Limb (tissue), 2 donors: ENCODE data around the gene GPX5.
"Not testable (repeated sequence)": the region's sequence is repeated elsewhere in the genome, so short reads cannot be mapped to it uniquely, and the experiment has no call there.

ENCODE experiments used
- DNase-seq, 2 donors: peaks; one replicate each; pipeline ENCODE4 v3.0.0-alpha.2; 2016; ENCODE audit errors: extremely low spot score in 2 of 2

GPX5 gene, protein sequence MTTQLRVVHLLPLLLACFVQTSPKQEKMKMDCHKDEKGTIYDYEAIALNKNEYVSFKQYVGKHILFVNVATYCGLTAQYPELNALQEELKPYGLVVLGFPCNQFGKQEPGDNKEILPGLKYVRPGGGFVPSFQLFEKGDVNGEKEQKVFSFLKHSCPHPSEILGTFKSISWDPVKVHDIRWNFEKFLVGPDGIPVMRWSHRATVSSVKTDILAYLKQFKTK

DNA sequence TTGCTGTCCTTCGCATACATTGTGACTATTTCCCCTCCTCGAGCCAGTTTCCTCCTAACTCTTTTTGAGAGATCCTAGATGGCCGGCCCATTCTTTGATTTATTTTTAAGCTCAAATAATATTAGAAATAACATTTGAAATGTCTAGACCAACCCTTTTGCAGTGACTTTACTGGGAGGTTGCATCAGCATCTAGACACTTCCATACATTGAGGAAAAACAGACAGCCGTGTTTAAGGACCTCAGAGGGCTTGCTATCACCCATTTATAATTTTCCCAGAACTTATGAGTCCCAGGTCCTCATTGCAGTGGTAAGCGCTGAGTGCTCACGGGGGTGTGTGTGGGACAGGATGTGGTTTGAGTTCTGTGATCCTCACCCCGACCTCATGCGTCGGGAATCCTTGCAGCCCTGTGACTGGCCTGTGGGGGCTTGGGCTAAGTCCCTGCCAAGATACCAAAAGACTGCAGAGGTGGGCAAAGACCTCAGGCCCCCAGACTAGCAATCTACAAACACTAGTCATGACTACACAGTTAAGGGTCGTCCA lies at the start of gene GPX5:
Gene GPX5 (plus strand): TSS at position 386 of the 544 bp plus-strand sequence. CDS start 133 bp downstream, at position 519.
- no peak for DNase-seq

DNA sequence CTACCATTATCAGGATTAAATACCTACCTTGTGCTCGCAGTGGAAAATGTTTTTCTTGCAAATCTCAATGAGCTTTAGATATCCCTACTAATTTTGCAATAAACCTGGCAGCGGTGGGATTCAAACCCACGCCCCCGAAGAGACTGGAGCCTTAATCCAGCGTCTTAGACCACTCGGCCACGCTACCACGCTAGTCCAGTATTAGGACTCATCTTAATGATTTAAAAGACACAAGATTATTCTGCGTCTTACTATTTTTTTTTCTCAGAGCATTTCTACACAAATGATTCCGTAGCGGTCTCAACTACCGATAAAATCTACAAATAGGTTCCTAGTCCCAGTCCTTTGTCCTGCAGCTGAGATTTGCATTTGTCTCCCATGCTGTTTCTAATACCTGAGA lies 47.2 kb upstream of the GPX5 start:
- no peak for DNase-seq

DNA sequence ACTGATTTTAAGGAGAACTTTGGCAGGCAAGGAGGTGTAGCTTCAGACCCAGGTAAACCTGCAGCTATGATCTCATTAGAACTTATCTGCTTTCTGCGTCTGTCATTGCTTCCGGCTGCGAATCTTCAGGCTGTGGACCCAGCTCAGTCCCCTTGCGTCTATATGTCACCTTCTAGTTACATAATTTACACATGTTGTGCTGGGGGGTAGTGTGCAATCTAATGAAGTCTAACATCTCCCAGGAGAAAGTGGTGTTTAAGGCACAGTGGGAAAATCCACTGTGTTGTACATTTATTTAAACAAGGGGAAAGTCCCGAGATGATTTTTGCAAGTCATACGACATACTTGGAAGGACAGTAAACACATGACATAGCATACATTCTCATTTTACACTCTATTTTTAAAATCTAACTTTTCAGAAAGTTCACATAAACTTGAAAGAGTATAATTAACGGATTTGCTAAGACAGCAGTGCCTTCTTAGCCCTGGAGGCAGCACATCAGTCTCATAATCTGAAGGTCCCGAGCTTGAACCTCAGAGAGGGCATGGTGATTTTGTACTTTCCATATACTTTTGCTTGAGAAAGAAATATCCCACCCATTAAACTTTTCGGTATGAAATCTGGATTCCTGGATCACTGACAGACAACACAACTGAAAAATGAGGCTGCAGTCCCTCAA lies 45.3 kb upstream of the GPX5 start:
- no peak for DNase-seq

DNA sequence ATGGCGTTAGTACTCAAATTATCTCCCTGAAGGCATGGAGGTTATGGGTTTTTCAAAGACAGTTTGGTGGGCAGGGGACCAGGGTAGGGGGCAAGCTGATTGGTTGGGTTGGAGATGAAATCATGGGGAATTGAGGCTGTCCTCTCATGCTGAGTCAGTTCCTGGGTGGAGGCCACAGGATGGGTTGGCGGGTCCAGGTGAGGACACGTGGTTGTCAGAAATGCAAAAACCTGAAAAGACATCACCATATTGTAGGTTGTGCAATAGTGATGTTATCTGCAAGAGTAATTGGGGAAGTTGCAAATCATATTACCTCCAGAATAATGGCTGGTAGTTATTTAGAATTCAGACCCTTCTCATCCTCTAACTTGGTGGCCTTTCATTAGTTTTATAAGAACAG lies 40.2 kb upstream of the GPX5 start:
- no peak for DNase-seq

- no peak for DNase-seq
Observed at GRCh38 chr6:28486533-28486932, 39.1 kb upstream of the GPX5 start.

DNA sequence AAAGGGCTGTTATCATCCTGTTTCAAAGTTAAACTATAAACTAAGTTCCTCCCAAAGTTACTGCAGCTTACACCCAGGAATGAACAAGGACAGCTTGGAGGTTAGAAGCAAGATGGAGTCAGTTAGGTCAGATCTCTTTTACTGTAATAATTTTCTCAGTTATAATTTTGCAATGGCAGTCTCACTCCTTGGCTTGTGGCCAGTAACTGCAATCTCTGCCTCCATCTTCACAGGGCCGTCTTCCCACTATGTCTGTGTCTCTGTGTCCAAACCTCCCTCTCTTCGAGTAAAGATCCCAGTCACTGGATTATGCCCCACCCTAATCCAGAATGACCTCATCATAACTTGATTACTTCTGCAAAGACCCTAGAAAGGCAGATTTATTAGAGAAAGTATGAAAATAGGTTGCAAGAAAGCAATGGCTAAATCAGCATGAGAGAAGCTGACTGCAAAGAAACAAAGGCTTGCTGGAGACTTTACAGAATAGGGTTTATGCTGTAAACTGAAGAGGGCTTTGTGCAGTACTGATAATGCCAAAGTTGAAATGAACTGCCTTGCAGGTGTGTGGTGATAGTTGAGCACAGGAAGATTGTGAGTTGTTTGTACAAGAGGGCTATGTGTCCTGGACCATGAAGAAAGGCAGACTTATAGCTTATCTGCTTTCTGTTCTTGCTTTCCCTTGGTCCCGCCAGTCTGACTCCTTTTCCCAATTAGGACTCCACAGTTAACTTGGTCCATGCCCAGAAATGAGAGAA lies 38.5 kb upstream of the GPX5 start:
- DNase-seq = no peak

DNA sequence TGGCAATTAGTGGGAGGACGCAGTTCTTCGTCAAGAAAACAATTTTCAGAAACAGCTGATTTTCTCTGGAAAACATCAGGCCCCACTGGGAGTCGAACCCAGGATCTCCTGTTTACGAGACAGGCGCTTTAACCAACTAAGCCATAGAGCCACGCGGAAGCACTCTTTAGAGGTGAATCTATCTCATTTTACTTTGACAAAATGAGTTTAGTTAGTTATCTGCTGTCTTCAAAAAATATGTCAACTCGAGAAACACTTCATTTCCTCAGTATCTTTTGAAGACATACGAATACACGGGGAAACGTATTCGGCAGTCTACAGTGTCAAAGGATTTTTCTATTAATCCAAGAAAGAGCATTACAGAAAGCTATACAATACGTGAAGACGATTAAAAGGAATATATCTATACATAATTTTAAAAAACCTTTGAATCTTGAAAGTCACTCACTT lies 36.7 kb upstream of the GPX5 start:
- DNase-seq = peak; percentile 13 to 49

GRCh38 chr6:28489366-28490204 lies 36.1 kb upstream of the GPX5 start:
- DNase-seq = peak; percentile 30 to 76

DNA sequence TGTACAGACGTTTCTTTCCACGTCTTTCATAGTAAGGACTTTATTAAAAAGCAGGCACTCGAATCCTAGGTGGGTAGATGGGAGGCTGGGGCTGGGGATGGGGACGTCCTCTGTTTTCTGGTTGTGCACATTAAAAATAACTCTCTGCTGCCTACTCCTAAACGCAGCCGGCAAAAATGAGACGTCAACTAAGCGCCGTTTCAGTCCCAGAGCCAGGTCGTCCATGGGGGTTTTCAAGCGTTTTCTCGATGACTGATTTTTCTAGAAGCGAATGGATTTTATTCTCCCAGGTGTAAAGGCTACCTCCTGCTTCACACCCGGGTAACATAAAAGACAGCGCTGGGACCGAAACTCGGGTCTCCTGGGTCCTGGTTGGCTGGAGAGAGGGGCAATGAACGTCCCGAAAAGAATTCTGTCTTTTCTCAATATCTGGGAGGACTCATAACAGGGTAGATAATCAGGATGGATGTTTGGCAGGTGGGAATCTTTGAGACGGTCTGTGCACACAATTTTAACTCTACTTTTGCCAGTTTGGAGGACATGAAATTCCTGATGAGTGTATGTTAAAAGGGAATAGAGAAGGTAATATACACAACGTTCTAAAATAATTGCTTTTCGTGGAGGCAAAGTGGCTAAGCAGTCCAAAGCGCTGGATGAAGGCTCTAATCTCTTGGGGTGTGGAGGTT lies 35.3 kb upstream of the GPX5 start:
- DNase-seq = peak; percentile 13 to 40

DNA sequence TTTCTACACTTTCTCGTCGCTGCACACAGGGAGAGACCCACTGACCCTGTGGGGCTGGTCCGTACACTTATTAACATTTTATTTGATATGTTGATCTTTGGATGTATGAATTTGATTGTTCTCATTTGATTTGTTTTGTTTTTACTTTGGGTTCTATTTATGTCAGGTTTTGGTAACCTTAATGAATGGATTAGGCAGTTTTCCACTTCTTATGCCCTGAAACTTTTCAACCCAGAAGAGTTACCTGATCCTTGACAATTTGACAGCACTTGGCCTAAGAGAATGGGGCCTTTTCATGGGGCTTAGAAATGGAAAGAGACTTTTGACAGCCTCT lies 33.7 kb upstream of the GPX5 start:
- DNase-seq = no peak

GRCh38 chr6:28496099-28496779 lies 29.4 kb upstream of the GPX5 start:
- peak in 1 of 2 donors; percentile 21 for DNase-seq

DNA sequence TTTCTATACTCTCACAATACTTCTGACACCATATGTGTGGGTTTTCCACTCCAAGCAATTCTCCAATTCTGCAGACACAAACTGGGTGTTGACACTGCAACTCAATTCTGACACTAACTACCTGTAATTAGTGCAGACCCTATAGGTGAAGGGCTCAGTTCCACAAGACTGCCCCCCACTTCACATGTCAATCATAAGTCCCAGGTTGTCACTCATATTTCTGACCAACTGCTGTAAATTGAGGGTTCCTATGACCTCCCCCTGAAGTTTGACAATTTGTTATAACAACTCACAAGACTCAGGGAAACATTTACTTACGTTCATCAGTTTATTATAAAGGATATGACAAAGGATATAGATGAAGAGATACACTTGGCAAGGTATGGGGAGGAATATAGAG lies 28.4 kb upstream of the GPX5 start:
- DNase-seq = no peak

DNA sequence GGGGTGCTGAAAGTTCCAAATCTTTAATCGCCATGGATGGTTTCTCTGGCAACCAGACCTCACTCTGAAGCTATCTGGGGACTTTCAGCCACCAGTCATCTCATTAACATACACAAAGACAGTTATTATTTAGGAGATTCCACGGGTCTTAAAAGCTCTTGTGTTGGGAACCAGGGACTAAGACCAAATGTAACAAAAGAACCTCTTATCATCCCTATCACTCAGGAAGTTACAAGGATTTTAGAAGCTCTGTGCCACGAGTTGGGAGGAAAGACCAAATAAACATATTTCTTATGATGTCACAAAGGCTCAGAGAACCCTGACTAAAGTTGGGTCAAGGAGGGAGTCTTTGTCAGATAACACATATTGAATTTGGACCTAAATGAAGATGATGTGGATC lies 27.8 kb upstream of the GPX5 start:
- DNase-seq = no peak

DNA sequence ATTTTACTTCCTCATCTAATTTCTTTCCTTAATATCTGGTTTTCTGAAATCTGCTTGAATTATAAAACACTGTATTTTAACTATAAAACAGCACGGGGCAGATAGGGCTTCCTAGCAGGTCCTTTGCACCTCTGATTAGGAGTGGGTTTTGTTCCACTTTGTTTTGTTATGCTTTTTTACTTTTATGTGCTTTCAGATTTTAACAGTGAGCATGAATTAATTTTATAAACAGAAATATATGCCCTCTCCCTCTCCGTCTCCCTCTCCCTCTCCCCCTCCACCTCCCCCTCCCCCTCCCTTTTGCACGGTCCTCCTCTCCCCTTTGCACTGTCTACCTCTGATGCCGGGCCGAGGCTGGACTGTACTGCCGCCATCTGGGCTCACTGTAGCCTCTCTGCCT lies 24.4 kb upstream of the GPX5 start:
- DNase-seq = no peak

DNA sequence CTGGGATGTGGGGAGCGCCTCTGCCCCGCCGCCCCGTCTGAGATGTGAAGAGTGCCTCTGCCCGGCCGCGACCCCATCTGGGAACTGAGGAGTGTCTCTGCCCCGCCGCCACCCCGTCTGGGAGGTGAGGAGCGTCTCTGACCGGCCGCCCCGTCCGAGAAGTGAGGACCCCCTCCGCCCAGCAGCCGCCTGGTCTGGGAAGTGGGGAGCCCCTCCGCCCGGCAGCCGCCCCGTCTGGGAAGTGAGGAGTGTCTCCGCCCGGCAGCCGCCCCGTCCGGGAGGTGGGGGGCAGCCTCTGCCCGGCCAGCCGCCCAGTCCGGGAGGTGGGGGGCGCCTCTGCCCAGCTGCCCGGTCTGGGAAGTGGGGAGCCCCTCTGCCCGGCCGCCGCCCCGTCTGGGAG lies 23.5 kb upstream of the GPX5 start:
- DNase-seq = not testable (repeated sequence)

- DNase-seq = not testable (repeated sequence)
Observed at GRCh38 chr6:28502709-28503305, 22.9 kb upstream of the GPX5 start.

DNA sequence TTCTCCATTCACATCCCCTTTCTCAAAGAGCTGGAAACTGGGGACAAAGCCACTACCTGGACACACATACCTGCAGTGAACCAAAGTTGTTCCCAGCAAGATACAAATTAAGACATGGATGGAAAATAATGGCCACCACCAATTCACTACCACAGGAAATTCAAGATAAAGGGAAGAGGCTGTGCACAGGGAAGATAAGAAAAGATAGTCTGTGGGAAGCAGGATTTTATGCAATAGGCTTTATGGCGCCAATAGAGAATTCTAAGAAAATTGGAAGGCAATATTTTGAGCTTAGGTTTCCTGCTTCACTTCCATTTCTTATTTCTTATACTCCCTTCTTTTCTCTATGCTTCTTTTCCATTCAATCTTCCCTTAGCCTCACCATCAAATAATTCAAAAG lies 19.9 kb upstream of the GPX5 start:
- no peak for DNase-seq

DNA sequence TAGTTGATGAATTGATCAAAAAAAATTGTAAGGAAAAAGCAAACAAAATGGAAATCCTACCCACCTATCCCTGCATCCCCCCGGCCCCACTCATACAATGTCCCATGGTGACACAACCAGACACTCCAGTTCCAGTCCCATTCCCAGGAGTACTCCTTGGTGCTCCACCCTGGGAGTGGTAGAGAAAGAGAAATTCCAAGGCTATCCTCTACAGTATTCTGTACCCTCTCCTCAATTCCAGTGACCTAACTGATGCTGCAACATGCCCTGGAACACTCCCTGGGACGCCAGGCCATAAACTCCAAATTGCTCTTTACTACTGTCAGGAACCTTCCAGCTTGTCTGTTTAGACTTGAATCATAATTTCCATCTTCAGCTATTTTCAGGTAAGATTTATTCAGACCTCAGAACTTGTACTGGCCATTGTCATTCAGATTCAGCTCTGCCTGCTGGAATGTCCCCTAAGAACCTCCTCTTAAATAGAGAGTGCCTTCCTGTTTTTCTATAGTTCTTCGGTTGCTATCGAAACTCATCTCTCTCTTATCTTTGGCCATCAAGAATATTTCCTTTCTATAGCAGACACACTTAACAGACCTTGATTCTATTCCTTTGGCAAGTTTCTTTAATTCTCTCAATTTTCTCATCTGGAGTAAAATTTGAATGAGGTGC lies 18.7 kb upstream of the GPX5 start:
- no peak for DNase-seq

DNA sequence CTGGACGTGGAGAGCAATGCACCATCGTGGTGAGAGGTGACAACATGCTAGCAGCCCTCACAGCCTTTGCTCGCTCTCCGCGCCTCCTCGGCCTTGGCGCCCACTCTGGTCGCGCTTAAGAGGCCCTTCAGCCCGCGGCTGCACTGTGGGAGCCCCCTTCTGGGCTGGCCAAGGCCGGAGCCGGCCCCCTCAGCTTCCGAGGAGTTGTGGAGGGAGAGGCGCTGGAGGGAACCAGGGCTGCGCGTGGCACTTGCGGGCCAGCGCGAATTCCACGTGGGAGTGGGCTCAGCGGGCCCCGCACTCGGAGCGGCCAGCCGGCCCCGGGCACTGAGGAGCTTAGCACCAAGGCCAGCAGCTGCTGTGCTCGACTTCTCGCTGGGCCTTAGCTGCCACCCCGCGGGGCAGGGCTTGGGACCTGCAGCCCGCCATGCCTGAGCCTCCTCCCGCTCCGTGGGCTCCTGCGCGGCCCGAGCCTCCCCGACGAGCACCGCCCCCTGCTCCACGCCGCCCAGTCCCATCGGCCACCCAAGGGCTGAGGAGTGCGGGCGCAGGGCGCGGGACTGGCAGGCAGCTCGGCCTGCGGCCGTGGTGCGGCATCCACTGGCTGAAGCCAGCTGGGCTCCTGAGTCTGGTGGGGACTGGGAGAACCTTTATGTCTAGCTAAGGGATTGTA lies 13.9 kb upstream of the GPX5 start:
- no peak for DNase-seq
